ENCODE results near the gene DCLK1. TPM values are rescaled to one million over a fixed set of nuclear protein-coding genes. Genes with fewer than 3 reads are reported as not detected.

DCLK1 gene
- total and polyA plus RNA-seq, 4 experiments from 2014 or later: not detected

DNA sequence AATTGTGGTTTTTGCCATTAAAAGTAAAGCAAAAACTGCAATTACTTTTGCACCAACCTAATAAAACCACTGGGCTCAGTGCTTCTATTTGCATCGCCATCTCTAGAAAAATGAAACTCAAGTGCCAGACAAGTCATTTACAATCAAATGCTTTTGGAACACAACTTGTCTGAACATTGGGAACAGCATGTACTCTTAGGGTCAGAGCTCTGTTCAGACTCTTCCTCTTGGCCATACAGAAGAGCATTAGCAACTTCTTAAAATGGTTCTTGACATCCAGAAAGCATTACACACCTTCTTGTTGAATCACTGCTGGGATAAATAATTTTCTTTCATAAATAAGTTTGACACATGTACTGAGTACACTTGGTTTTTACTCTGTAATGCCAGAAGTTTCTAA is 272.5 kb downstream of the DCLK1 start:
- Mint-ChIP-seq H3K27me3 (peaks cover 5 to 14% of the 10 kb centered on the region in 2 donors), H3K9me3 (peaks cover 0 to 10% (median 4%) of the 10 kb centered on the region in 8 donors), H3K27ac (no peak overlapping the region), H3K36me3 (no peaks in the 10 kb centered on the region), H3K4me1 (peaks cover 0 to 3% (median under 1%) of the 10 kb centered on the region in 4 donors), H3K4me3 (no peak overlapping the region)
- no peak overlapping the region for H3K4me3 ChIP-seq (ENCODE audit: low read length in 2 of 2)
- intact Hi-C loops (cut with micrococcal nuclease): no loop called here
- no peak for DNase-seq
- H3K4me1 ChIP-seq (ENCODE audit: insufficient read depth, low read length): no peaks in the 10 kb centered on the region
- H3K9me3 ChIP-seq (ENCODE audit: control insufficient read depth in 1 of 2, low read length in 2 of 2): no peaks in the 10 kb centered on the region
- CTCF ChIA-PET (ENCODE audit: partially characterized antibody): no interaction called here
- POLR2A ChIA-PET (ENCODE audit: partially characterized antibody): no interaction called here
- no peaks in the 10 kb centered on the region for H3K27me3 ChIP-seq (ENCODE audit: insufficient read depth, low read length)
- no peaks in the 10 kb centered on the region for H3K36me3 ChIP-seq (ENCODE audit: insufficient read depth, low read length)
- no peak overlapping the region for H3K27ac ChIP-seq (ENCODE audit: low read depth, low read length)

DNA sequence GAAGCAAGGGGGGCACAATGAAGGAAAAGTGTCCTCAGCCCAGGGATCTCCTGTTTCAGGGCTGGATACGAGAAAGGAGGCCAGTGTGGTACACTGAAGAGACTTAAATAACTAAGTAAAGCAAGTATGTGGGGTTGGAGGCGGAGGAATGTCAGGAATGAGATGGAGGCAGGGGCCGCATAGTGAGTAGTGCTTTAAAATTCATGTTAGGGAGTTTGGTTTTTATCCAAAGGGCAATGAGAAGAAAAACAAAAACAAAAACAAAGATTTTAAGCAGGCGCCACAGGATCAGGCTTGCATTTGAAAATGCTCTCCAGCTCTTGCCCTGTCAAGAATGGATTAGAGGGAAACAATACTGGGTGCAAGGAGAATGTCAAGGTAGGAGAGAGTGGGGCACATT is 273.4 kb downstream of the DCLK1 start:
- no peaks in the 10 kb centered on the region for H3K27me3 ChIP-seq (ENCODE audit: insufficient read depth, low read length)
- ChIA-PET POLR2A (ENCODE audit: partially characterized antibody) (no interaction called here), CTCF (ENCODE audit: partially characterized antibody) (no interaction called here)
- H3K9me3 ChIP-seq (ENCODE audit: control insufficient read depth in 1 of 2, low read length in 2 of 2): no peaks in the 10 kb centered on the region
- H3K4me1 ChIP-seq (ENCODE audit: insufficient read depth, low read length): no peaks in the 10 kb centered on the region
- no peak overlapping the region for H3K4me3 ChIP-seq (ENCODE audit: low read length in 2 of 2)
- Mint-ChIP-seq H3K4me1 (peaks cover 0 to 3% (median under 1%) of the 10 kb centered on the region in 4 donors), H3K27ac (no peak overlapping the region), H3K4me3 (no peak overlapping the region), H3K9me3 (peaks cover 0 to 10% (median 4%) of the 10 kb centered on the region in 8 donors), H3K27me3 (peaks cover 5 to 14% of the 10 kb centered on the region in 2 donors), H3K36me3 (no peaks in the 10 kb centered on the region)
- no peak for DNase-seq
- H3K36me3 ChIP-seq (ENCODE audit: insufficient read depth, low read length): no peaks in the 10 kb centered on the region
- intact Hi-C loops (cut with micrococcal nuclease): no loop called here
- H3K27ac ChIP-seq (ENCODE audit: low read depth, low read length): no peak overlapping the region

DNA sequence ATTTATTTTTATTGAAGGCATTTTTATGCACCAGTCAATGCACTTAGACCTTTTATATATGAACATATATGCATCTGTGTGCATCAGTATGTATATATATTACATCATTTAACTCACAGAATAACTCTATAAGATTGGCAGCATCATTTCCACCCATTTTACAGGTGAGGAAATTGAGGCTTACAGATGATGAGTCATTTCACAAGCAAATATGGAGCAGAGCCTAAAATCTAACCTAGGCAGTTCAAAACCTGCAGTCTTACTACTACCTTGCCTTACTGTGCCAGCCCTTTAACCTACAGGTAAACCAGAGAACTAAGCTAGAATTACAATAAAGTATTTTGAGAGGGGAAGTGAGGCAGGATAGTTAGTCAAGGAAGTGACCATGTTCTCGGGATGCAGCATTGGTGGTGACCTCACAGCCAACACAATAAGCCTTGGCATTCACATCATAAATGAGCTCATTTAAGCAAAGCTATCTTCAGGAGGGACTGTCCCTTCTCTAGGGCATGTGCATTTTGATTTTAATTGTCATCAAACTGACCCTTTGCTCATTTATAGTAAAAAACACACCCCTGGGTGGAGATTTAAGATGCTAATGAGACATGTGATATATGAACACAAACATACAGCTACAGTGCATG is 274.3 kb downstream of the DCLK1 start:
- Mint-ChIP-seq H3K27me3 (peaks cover 5 to 11% of the 10 kb centered on the region in 2 donors), H3K4me3 (no peak overlapping the region), H3K27ac (no peak overlapping the region), H3K36me3 (no peaks in the 10 kb centered on the region), H3K4me1 (no peaks in the 10 kb centered on the region), H3K9me3 (peaks cover 0 to 5% (median 0%) of the 10 kb centered on the region in 8 donors)
- no peak overlapping the region for H3K4me3 ChIP-seq (ENCODE audit: low read length in 2 of 2)
- H3K4me1 ChIP-seq (ENCODE audit: insufficient read depth, low read length): no peaks in the 10 kb centered on the region
- POLR2A ChIA-PET (ENCODE audit: partially characterized antibody): no interaction called here
- no peaks in the 10 kb centered on the region for H3K36me3 ChIP-seq (ENCODE audit: insufficient read depth, low read length)
- H3K27ac ChIP-seq (ENCODE audit: low read depth, low read length): no peak overlapping the region
- H3K9me3 ChIP-seq (ENCODE audit: control insufficient read depth in 1 of 2, low read length in 2 of 2): no peaks in the 10 kb centered on the region
- no peak for DNase-seq
- intact Hi-C loops (cut with micrococcal nuclease): no loop called here
- CTCF ChIA-PET (ENCODE audit: partially characterized antibody): no interaction called here
- H3K27me3 ChIP-seq (ENCODE audit: insufficient read depth, low read length): no peaks in the 10 kb centered on the region

DNA sequence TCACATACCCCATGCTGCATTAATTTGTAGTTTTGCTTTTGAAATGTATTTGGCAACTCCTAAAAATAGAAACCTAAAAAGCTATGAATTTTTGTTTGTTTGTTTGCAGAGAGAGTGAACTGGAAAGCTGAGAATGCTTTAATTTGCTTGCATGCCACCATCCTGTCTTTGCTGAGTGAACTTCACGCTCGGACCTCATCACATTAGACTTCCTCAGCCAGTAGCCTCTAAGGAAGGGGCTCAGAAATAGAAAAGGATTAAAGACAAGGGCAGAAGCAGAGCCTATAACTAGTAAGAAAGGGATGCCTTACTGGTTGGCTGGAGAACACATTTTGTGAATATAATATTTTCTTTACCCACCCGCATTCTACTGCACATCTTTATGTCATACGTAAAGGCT is 275.1 kb downstream of the DCLK1 start:
- ChIA-PET CTCF (ENCODE audit: partially characterized antibody) (no interaction called here), POLR2A (ENCODE audit: partially characterized antibody) (no interaction called here)
- Histone ChIP-seq H3K36me3 (ENCODE audit: insufficient read depth, low read length) (no peaks in the 10 kb centered on the region), H3K9me3 (ENCODE audit: control insufficient read depth in 1 of 2, low read length in 2 of 2) (no peaks in the 10 kb centered on the region), H3K27me3 (ENCODE audit: insufficient read depth, low read length) (no peaks in the 10 kb centered on the region), H3K4me3 (ENCODE audit: low read length in 2 of 2) (no peak overlapping the region), H3K27ac (ENCODE audit: low read depth, low read length) (no peak overlapping the region), H3K4me1 (ENCODE audit: insufficient read depth, low read length) (no peaks in the 10 kb centered on the region)
- no peak for DNase-seq
- Mint-ChIP-seq H3K27ac (no peak overlapping the region), H3K9me3 (peaks cover 0 to 7% (median 2%) of the 10 kb centered on the region in 8 donors), H3K36me3 (no peaks in the 10 kb centered on the region), H3K4me3 (no peak overlapping the region), H3K4me1 (no peaks in the 10 kb centered on the region), H3K27me3 (peaks cover 5 to 11% of the 10 kb centered on the region in 2 donors)
- intact Hi-C loops (cut with micrococcal nuclease): no loop called here

DNA sequence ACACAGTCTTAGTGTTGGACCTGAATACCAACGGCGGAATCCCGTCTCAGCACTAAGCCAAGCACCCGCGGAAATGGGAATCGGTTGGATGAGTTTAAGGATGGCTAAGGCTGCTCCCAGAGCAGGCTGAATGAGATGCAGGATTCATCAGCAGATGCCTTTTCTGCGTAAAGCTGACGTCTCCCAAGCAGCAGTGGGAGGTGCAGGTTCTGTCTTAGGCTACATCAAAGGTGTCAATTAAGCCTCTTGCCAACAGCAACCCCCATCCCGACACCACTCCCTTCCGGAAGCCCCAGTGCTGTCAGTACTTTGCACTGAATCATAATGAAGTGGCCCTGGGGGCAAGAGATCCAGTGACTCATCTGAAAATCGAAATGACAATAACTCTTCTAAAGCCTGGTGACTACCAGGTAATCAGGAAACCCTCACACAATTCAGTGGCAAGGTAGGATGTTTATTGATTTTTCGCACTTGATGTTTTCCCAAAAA is 275.6 kb downstream of the DCLK1 start:
- Mint-ChIP-seq H3K27me3 (peaks cover 5 to 9% of the 10 kb centered on the region in 2 donors), H3K4me3 (no peak overlapping the region), H3K9me3 (peaks cover 0 to 7% (median 2%) of the 10 kb centered on the region in 8 donors)

DNA sequence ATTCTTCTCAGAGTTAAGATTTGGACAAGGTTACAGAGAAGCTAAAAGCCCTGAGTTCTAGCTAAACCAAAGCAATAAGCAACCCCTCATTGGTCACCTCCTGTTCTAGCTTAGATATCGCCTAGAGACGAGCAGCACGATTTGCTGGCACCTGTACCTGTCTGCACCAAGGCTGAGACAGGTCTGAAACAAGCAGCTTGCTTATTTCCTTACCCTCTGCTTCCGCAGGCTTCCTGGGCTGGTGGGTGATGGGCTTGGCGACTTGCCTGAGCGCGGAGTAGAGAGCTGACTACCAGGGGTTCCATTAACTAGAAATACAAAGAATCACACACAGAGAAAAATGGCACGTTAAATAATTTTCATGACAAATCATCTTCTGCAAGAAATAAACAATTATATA is 276.9 kb downstream of the DCLK1 start:
- Histone ChIP-seq H3K36me3 (ENCODE audit: insufficient read depth, low read length) (no peaks in the 10 kb centered on the region), H3K27me3 (ENCODE audit: insufficient read depth, low read length) (no peaks in the 10 kb centered on the region), H3K27ac (ENCODE audit: low read depth, low read length) (no peak overlapping the region), H3K4me1 (ENCODE audit: insufficient read depth, low read length) (no peaks in the 10 kb centered on the region), H3K4me3 (ENCODE audit: low read length in 2 of 2) (no peak overlapping the region), H3K9me3 (ENCODE audit: control insufficient read depth in 1 of 2, low read length in 2 of 2) (no peaks in the 10 kb centered on the region)
- CTCF ChIA-PET (ENCODE audit: partially characterized antibody): no interaction called here
- intact Hi-C loops (cut with micrococcal nuclease): no loop called here
- no peaks in the 10 kb centered on the region for H3K36me3 Mint-ChIP-seq
- H3K9me3 Mint-ChIP-seq: peaks cover 0 to 7% (median 2%) of the 10 kb centered on the region in 8 donors
- peaks cover 5 to 9% of the 10 kb centered on the region in 2 donors for H3K27me3 Mint-ChIP-seq
- no peak overlapping the region for H3K27ac Mint-ChIP-seq
- POLR2A ChIA-PET (ENCODE audit: partially characterized antibody): no interaction called here
- no peaks in the 10 kb centered on the region for H3K4me1 Mint-ChIP-seq
- H3K4me3 Mint-ChIP-seq: no peak overlapping the region
- no peak for DNase-seq

More for the DNA sequence above, 275.6 kb downstream of the DCLK1 start:
- CTCF ChIA-PET (ENCODE audit: partially characterized antibody): no interaction called here
- no peaks in the 10 kb centered on the region for H3K9me3 ChIP-seq (ENCODE audit: control insufficient read depth in 1 of 2, low read length in 2 of 2)
- H3K27ac Mint-ChIP-seq: no peak overlapping the region
- no peak overlapping the region for H3K27ac ChIP-seq (ENCODE audit: low read depth, low read length)
- no peaks in the 10 kb centered on the region for H3K4me1 ChIP-seq (ENCODE audit: insufficient read depth, low read length)
- POLR2A ChIA-PET (ENCODE audit: partially characterized antibody): no interaction called here
- intact Hi-C loops (cut with micrococcal nuclease): no loop called here
- no peak overlapping the region for H3K4me3 ChIP-seq (ENCODE audit: low read length in 2 of 2)
- H3K36me3 ChIP-seq (ENCODE audit: insufficient read depth, low read length): no peaks in the 10 kb centered on the region
- H3K27me3 ChIP-seq (ENCODE audit: insufficient read depth, low read length): no peaks in the 10 kb centered on the region
- H3K4me1 Mint-ChIP-seq: no peaks in the 10 kb centered on the region
- no peak for DNase-seq
- no peaks in the 10 kb centered on the region for H3K36me3 Mint-ChIP-seq

DNA sequence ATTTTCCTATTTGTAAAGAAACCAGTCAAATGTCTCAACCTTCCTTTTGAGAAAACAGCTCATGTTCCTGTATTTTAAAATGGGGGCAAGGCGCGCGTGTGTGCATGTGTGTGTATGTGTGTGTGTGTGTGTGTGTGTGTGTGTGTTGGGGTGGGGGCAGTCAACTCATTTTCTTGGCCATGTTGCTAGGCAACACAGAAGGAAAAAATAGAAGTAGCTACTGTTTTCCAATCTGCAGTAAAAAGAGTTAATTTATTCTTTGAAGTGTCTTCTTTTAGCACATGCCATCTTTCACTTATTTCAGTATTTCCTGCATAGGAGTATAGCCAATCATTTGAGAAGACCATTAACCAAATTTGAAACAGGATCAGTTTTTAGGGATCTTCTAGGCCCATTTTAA is 279.3 kb downstream of the DCLK1 start:
- H3K27me3 ChIP-seq (ENCODE audit: insufficient read depth, low read length): no peaks in the 10 kb centered on the region
- no peak overlapping the region for H3K27ac ChIP-seq (ENCODE audit: low read depth, low read length)
- Mint-ChIP-seq H3K27me3 (peaks cover 5 to 9% of the 10 kb centered on the region in 2 donors), H3K4me1 (no peaks in the 10 kb centered on the region), H3K36me3 (no peaks in the 10 kb centered on the region), H3K27ac (no peak overlapping the region), H3K9me3 (peaks cover 0 to 3% (median 0%) of the 10 kb centered on the region in 8 donors), H3K4me3 (no peak overlapping the region)
- no peak for DNase-seq
- intact Hi-C loops (cut with micrococcal nuclease): no loop called here
- ChIA-PET CTCF (ENCODE audit: partially characterized antibody) (interaction anchor here (1.2 kb wide), 1 partner anchor 33 kb away, joined by 3 read pairs; no protein-coding TSS in a partner anchor), POLR2A (ENCODE audit: partially characterized antibody) (no interaction called here)
- no peak overlapping the region for H3K4me3 ChIP-seq (ENCODE audit: low read length in 2 of 2)
- no peaks in the 10 kb centered on the region for H3K9me3 ChIP-seq (ENCODE audit: control insufficient read depth in 1 of 2, low read length in 2 of 2)
- H3K4me1 ChIP-seq (ENCODE audit: insufficient read depth, low read length): no peaks in the 10 kb centered on the region
- no peaks in the 10 kb centered on the region for H3K36me3 ChIP-seq (ENCODE audit: insufficient read depth, low read length)
